Smooth muscle cell (in vitro differentiated cells): Measurements from ENCODE around the gene GPS1. TPM values are rescaled to one million over a fixed set of nuclear protein-coding genes. Genes with fewer than 3 reads are reported as not detected.

ENCODE experiments used
- DNase-seq: peaks from one replicate; lab custom pipeline; 2025; ENCODE audit not compliant: unreplicated experiment; lab: John Stamatoyannopoulos, UW
- H2AFZ ChIP-seq: fragments of 200-600 bp; sonication (generic); 2 replicates; pipeline ENCODE4 v1.6.0; 2016; ENCODE audit warnings: antibody characterized with exemption, low read depth, mild to moderate bottlenecking
- H3F3A ChIP-seq: fragments of 200-600 bp; sonication (generic); 2 replicates; pipeline ENCODE4 v1.6.0; 2017; ENCODE audit warnings: antibody characterized with exemption, low read depth
- H3K27ac ChIP-seq: fragments of 200-600 bp; sonication (generic); 2 replicates; pipeline ENCODE4 v1.5.1; 2016; ENCODE audit warnings: low read depth, mild to moderate bottlenecking
- H3K27me3 ChIP-seq: fragments of 200-600 bp; sonication (generic); 2 replicates; pipeline ENCODE4 v1.6.1; 2016; ENCODE audit warnings: low read depth, mild to moderate bottlenecking
- H3K36me3 ChIP-seq: fragments of 200-600 bp; sonication (generic); 2 replicates; pipeline ENCODE4 v1.5.1; 2016; ENCODE audit warnings: low read depth
- H3K4me1 ChIP-seq: fragments of 200-600 bp; sonication (generic); 2 replicates; pipeline ENCODE4 v1.5.1; 2016; ENCODE audit warnings: low read depth
- H3K4me2 ChIP-seq: fragments of 200-600 bp; sonication (generic); 2 replicates; pipeline ENCODE4 v1.6.0; 2016; ENCODE audit warnings: mild to moderate bottlenecking
- H3K4me3 ChIP-seq: fragments of 200-600 bp; sonication (generic); 2 replicates; pipeline ENCODE4 v1.5.1; 2016; ENCODE audit warnings: mild to moderate bottlenecking
- H3K79me2 ChIP-seq: fragments of 200-600 bp; sonication (generic); 2 replicates; pipeline ENCODE4 v1.6.0; 2016; ENCODE audit warnings: low read depth, mild to moderate bottlenecking
- H3K9ac ChIP-seq: fragments of 200-600 bp; sonication (generic); 2 replicates; pipeline ENCODE4 v1.6.0; 2016; ENCODE audit warnings: low read depth
- H3K9me3 ChIP-seq: fragments of 200-600 bp; sonication (generic); replicated peaks from 2 replicates; pipeline ENCODE4 v1.5.1; 2016; ENCODE audit warnings: low read depth
- H4K20me1 ChIP-seq: fragments of 200-600 bp; sonication (generic); 2 replicates; pipeline ENCODE4 v1.6.0; 2016; ENCODE audit warnings: low read depth
- CTCF ChIP-seq: fragments of 200-600 bp; sonication (generic); IDR thresholded peaks from 2 replicates; pipeline ENCODE4 v1.5.1; 2017; ENCODE audit warnings: borderline replicate concordance, mild to moderate bottlenecking, antibody characterized with exemption; ENCODE audit not compliant: insufficient read depth, poor library complexity, severe bottlenecking
- WGBS: methylation state at CpG from one replicate; pipeline ENCODE4 v1.1.7; 2016; ENCODE audit warnings: low lambda C conversion rate; 5-methylcytosine and 5-hydroxymethylcytosine counted together
- polyA plus RNA-seq: library from polyadenylated mRNA; unstranded; fragments of >200 nt; fragmentation: Nextera tagmentation; extraction: Ambion mirVana; gene quantifications from 2 replicates; pipeline ENCODE4 v1.2.1, GENCODE V29; 2016
- total RNA-seq: library from RNA; depleted of rRNA; stranded (reverse); fragments of >200 nt; gene quantifications from 2 replicates; pipeline ENCODE4 v1.2.3, GENCODE V29; 2014

The GPS1 gene
- total and polyA plus RNA-seq, 2 experiments from 2014 or later = 93.7 to 134 TPM

- H4K20me1 ChIP-seq = peaks cover 23% of the 10 kb centered on the region
- peaks cover 15% of the 10 kb centered on the region for H3K4me1 ChIP-seq
- no peaks in the 10 kb centered on the region for H3F3A ChIP-seq
- no peak overlapping the region for H3K9ac ChIP-seq
- no peak overlapping the region for H3K4me2 ChIP-seq
- H3K4me3 ChIP-seq = no peak overlapping the region
- 97% methylated on average over 17 of the region's 17 CpGs for WGBS
- H3K79me2 ChIP-seq = peaks cover 3% of the 10 kb centered on the region
- H2AFZ ChIP-seq = no peak overlapping the region
- no peaks in the 10 kb centered on the region for H3K27me3 ChIP-seq
- no peaks in the 10 kb centered on the region for H3K9me3 ChIP-seq
- no peaks in the 10 kb centered on the region for H3K36me3 ChIP-seq
- no peak overlapping the region for H3K27ac ChIP-seq
- no peak for DNase-seq
- TF ChIP-seq CTCF = no peak
Observed at GRCh38 chr17:82024859-82025258, 26.8 kb upstream of the GPS1 start.

GRCh38 chr17:82025401-82026107 lies 26.1 kb upstream of the GPS1 start:
- Histone ChIP-seq H3K4me3 (no peak overlapping the region), H3K36me3 (no peaks in the 10 kb centered on the region), H3K9ac (no peak overlapping the region), H3K4me2 (no peak overlapping the region), H4K20me1 (peaks cover 16% of the 10 kb centered on the region), H3K27me3 (no peaks in the 10 kb centered on the region), H2AFZ (no peak overlapping the region), H3K27ac (no peak overlapping the region), H3K4me1 (peaks cover 15% of the 10 kb centered on the region), H3K79me2 (peaks cover 3% of the 10 kb centered on the region), H3K9me3 (no peaks in the 10 kb centered on the region), H3F3A (no peaks in the 10 kb centered on the region)
- WGBS = 96% methylated on average over 25 of the region's 25 CpGs
- no peak for DNase-seq
- no peak for TF ChIP-seq CTCF

DNA sequence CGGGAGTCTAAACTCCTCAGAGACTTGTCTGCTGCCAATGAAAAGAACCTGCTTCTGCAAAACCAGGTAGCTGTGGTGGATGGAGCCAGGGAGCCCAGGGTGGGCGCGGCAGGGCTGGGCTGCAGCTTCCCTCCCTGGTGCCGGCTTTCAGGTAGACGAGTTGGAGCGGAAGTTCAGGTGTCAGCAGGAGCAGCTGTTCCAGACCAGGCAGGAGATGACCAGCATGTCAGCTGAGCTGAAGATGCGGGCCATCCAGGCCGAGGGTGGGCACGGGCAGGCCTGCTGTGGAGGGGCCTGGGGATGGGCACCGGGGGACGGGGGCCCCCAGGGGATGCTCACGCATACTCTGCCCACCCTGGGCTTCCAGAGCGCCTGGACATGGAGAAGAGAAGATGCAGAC lies 23.5 kb upstream of the GPS1 start:
- no peaks in the 10 kb centered on the region for H3K9me3 ChIP-seq
- H3K27ac ChIP-seq = no peak overlapping the region
- H3F3A ChIP-seq = no peaks in the 10 kb centered on the region
- no peaks in the 10 kb centered on the region for H4K20me1 ChIP-seq
- DNase-seq = no peak
- H2AFZ ChIP-seq = no peak overlapping the region
- no peak overlapping the region for H3K4me2 ChIP-seq
- peaks cover 7% of the 10 kb centered on the region for H3K4me1 ChIP-seq
- no peaks in the 10 kb centered on the region for H3K79me2 ChIP-seq
- no peaks in the 10 kb centered on the region for H3K27me3 ChIP-seq
- no peak for TF ChIP-seq CTCF
- WGBS = 100% methylated on average over 6 of the region's 13 CpGs
- no peak overlapping the region for H3K4me3 ChIP-seq
- H3K9ac ChIP-seq = no peak overlapping the region
- no peaks in the 10 kb centered on the region for H3K36me3 ChIP-seq

DNA sequence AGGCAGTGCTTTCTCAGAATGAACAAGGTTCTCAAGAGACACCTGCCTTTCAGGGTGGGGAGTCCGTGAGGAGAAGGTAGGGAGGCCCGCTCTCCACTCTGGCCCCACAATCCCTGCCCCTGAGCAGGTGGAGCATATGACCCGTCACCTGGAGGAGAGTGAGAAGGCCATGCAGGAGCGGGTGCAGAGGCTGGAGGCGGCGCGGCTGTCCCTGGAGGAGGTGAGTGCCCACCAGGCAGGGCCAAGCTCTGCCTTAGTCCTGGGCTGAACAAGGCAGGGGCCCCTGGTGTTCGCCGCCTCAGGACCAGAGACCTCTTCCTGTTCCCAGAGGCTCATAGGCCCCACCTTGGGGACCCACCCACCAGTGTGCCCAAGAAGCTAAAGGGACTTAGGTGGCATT lies 22.7 kb upstream of the GPS1 start:
- no peak overlapping the region for H2AFZ ChIP-seq
- WGBS = 100% methylated on average over 9 of the region's 9 CpGs
- H3K4me2 ChIP-seq = no peak overlapping the region
- no peaks in the 10 kb centered on the region for H3F3A ChIP-seq
- TF ChIP-seq CTCF = no peak
- no peak overlapping the region for H3K9ac ChIP-seq
- no peaks in the 10 kb centered on the region for H3K79me2 ChIP-seq
- H3K9me3 ChIP-seq = no peaks in the 10 kb centered on the region
- no peaks in the 10 kb centered on the region for H4K20me1 ChIP-seq
- H3K4me1 ChIP-seq = peaks cover 5% of the 10 kb centered on the region
- no peaks in the 10 kb centered on the region for H3K36me3 ChIP-seq
- no peak overlapping the region for H3K4me3 ChIP-seq
- H3K27me3 ChIP-seq = no peaks in the 10 kb centered on the region
- H3K27ac ChIP-seq = no peak overlapping the region
- no peak for DNase-seq
